Parathyroid adenoma (tissue), 2 donors: Measurements from ENCODE around the gene TCF7L2.

Experiments used
- H2AFZ ChIP-seq: fragments of 300-600 bp; sonication (generic); one replicate; pipeline ENCODE4 v1.7.0; 2017; ENCODE audit warnings: antibody characterized with exemption, mild to moderate bottlenecking
- H3K27ac ChIP-seq: fragments of 300-600 bp; sonication (generic); one replicate; pipeline ENCODE4 v1.7.0; 2017
- H3K27me3 ChIP-seq: fragments of 300-600 bp; sonication (generic); one replicate; pipeline ENCODE4 v1.7.0; 2017; ENCODE audit warnings: low read length; ENCODE audit not compliant: control insufficient read depth, insufficient read depth
- H3K36me3 ChIP-seq: fragments of 300-600 bp; sonication (generic); one replicate; pipeline ENCODE4 v1.7.0; 2017; ENCODE audit warnings: low read length; ENCODE audit not compliant: control insufficient read depth, insufficient read depth
- H3K4me1 ChIP-seq: fragments of 300-600 bp; sonication (generic); one replicate; pipeline ENCODE4 v1.7.0; 2017; ENCODE audit warnings: control low read depth
- H3K4me2 ChIP-seq: fragments of 300-600 bp; sonication (generic); one replicate; pipeline ENCODE4 v1.7.0; 2017; ENCODE audit warnings: low read length
- H3K4me3 ChIP-seq: fragments of 300-600 bp; sonication (generic); one replicate; pipeline ENCODE4 v1.7.0; 2017; ENCODE audit warnings: low read depth, low read length
- H3K79me2 ChIP-seq: fragments of 300-600 bp; sonication (generic); one replicate; pipeline ENCODE4 v1.7.0; 2017; ENCODE audit warnings: control low read depth
- H3K9ac ChIP-seq: fragments of 300-600 bp; sonication (generic); one replicate; pipeline ENCODE4 v1.7.0; 2017; ENCODE audit warnings: mild to moderate bottlenecking
- H3K9me3 ChIP-seq: fragments of 300-600 bp; sonication (generic); one replicate; pipeline ENCODE4 v1.7.0; 2017; ENCODE audit warnings: low read length; ENCODE audit not compliant: control insufficient read depth
- TF ChIP-seq, protein P1 (sequence below): fragments of 300-600 bp; sonication (generic); IDR thresholded peaks from one replicate; pipeline ENCODE4 v1.7.0; 2017; ENCODE audit warnings: antibody characterized with exemption, mild to moderate bottlenecking
- donor health status: primary hyperparathyroidism.

The TCF7L2 gene

GRCh38 chr10:113087165-113088029 is 137.3 kb downstream of the TCF7L2 start:
- no peak overlapping the region for H3K4me2 ChIP-seq
- no peaks in the 10 kb centered on the region for H3K36me3 ChIP-seq
- H3K9me3 ChIP-seq = no peaks in the 10 kb centered on the region
- no peak overlapping the region for H3K4me3 ChIP-seq
- TF ChIP-seq, protein P1, sequence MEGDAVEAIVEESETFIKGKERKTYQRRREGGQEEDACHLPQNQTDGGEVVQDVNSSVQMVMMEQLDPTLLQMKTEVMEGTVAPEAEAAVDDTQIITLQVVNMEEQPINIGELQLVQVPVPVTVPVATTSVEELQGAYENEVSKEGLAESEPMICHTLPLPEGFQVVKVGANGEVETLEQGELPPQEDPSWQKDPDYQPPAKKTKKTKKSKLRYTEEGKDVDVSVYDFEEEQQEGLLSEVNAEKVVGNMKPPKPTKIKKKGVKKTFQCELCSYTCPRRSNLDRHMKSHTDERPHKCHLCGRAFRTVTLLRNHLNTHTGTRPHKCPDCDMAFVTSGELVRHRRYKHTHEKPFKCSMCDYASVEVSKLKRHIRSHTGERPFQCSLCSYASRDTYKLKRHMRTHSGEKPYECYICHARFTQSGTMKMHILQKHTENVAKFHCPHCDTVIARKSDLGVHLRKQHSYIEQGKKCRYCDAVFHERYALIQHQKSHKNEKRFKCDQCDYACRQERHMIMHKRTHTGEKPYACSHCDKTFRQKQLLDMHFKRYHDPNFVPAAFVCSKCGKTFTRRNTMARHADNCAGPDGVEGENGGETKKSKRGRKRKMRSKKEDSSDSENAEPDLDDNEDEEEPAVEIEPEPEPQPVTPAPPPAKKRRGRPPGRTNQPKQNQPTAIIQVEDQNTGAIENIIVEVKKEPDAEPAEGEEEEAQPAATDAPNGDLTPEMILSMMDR = no peak
- H3K79me2 ChIP-seq = peaks cover 8% of the 10 kb centered on the region
- no peaks in the 10 kb centered on the region for H3K4me1 ChIP-seq
- H3K27me3 ChIP-seq = no peaks in the 10 kb centered on the region
- no peak overlapping the region for H3K27ac ChIP-seq
- H2AFZ ChIP-seq = no peak overlapping the region
- no peak overlapping the region for H3K9ac ChIP-seq

- Histone ChIP-seq H3K4me3 (no peak overlapping the region), H3K27ac (no peak overlapping the region), H3K79me2 (peaks cover 8% of the 10 kb centered on the region), H3K9ac (no peak overlapping the region), H3K27me3 (no peaks in the 10 kb centered on the region), H2AFZ (no peak overlapping the region), H3K4me2 (no peak overlapping the region), H3K36me3 (no peaks in the 10 kb centered on the region), H3K4me1 (no peaks in the 10 kb centered on the region), H3K9me3 (no peaks in the 10 kb centered on the region)
- TF ChIP-seq, protein P1 = no peak
Observed at GRCh38 chr10:113088194-113088593, 138.1 kb downstream of the TCF7L2 start.

- no peaks in the 10 kb centered on the region for H3K4me1 ChIP-seq
- TF ChIP-seq, protein P1 = no peak
- peaks cover 8% of the 10 kb centered on the region for H3K79me2 ChIP-seq
- H3K9ac ChIP-seq = no peak overlapping the region
- H2AFZ ChIP-seq = no peak overlapping the region
- no peak overlapping the region for H3K4me2 ChIP-seq
- H3K36me3 ChIP-seq = no peaks in the 10 kb centered on the region
- H3K9me3 ChIP-seq = no peaks in the 10 kb centered on the region
- no peak overlapping the region for H3K27ac ChIP-seq
- H3K4me3 ChIP-seq = no peak overlapping the region
- no peaks in the 10 kb centered on the region for H3K27me3 ChIP-seq
Observed at GRCh38 chr10:113089551-113089950, 139.5 kb downstream of the TCF7L2 start.

DNA sequence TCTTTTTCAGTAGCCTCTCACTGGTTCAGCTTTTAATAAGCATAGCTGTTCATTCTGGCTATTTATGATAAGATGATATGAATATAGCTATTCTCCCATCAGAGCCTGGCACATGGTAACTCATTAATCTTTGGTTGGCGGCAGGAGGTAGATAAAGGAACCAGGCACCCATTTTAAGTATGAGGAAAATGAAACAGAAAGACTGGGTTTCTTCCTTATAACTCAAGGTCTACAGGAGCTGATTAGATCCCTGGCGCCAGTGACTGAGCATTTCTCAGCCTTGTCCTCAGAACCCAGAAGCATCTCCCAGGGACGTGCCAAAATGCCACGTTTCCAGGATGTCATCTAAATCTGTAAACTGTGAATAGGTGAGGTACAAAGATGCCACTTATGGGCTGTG is 141.9 kb downstream of the TCF7L2 start:
- Histone ChIP-seq H2AFZ (no peak overlapping the region), H3K27ac (no peak overlapping the region), H3K27me3 (no peaks in the 10 kb centered on the region), H3K9me3 (no peaks in the 10 kb centered on the region), H3K36me3 (no peaks in the 10 kb centered on the region), H3K4me1 (no peaks in the 10 kb centered on the region), H3K9ac (no peak overlapping the region), H3K4me3 (no peak overlapping the region), H3K79me2 (peaks cover 2% of the 10 kb centered on the region), H3K4me2 (no peak overlapping the region)
- TF ChIP-seq, protein P1 = no peak
